Stimulated activated CD4-positive, alpha-beta T cell treated with anti-CD3 and anti-CD28 coated beads, Interleukin-4, amount 100 ng/mL, for 48 hours (primary cell): ENCODE data around the gene AHRR.
"Not testable (repeated sequence)": the region's sequence is repeated elsewhere in the genome, so short reads cannot be mapped to it uniquely, and the experiment has no call there.

Experiments used
- DNase-seq, 2 donors: peaks; one replicate each; pipeline ENCODE4 v3.0.0-alpha.2; 2020; ENCODE audit warnings: low read depth in 2 of 2

The AHRR gene

DNA sequence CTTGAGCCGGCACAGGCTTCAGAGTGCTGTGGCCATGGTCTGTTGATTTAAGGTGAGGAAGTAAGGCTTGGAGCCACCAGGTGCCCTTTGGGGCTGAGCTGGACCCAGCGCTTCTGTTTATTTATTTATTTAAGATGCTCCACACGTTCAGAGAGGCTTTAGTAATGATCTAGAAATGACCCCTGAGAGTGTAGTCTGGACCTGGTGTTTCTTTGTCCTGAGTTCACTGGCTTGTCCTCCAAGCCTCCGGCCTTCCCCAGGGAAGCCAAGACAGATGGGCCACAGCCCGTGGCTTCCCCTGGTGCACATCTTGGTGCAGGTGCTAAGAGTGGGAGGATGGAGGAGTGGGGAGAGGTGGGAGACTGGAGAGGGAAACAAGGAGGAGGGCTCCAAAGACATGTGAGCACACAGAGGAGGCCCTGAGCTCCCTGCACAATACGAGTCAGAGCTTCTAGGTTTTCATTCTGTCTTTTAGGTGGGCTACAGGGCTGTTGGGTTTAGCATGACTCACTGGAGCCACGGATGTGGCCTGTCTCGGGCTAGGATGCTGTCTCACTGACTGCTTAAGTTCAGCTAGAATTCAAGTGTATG, 56.9 kb downstream of the AHRR start:
- no peak for DNase-seq

GRCh38 chr5:378976-379742, 57.6 kb downstream of the AHRR start:
- DNase-seq: no peak

DNA sequence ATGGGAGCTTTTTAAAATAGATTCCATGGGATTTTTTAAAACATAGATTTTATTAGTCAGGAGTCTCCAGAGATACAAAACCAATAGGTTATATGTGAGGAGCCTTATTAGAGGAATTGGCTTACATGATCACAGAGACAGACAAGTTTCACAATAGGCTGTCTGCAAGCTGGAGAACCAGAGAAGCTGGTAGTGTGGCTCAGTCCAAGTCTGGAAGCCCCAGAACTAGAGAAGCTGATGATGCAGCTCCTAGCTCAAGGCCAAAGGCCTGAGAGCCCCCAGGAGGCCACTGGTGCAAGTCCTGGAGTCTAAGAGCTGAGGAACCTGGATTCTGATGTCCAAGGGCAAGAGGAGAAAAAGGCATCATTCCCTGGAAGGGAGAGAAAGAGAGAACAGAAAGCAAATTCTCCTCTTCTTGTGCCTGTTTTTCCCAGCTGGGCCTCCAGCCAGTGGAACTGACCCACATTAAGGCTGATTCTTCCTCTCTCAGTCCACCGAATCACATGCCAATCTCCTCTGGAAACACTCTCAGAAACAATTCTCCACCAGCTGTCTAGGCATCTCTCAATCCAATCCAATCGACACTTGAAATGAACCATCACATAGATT, 59.3 kb downstream of the AHRR start:
- no peak for DNase-seq

- no peak for DNase-seq
Observed at GRCh38 chr5:383066-383465, 61.6 kb downstream of the AHRR start.

- DNase-seq: no peak
Observed at GRCh38 chr5:383621-384020, 62.1 kb downstream of the AHRR start.

DNA sequence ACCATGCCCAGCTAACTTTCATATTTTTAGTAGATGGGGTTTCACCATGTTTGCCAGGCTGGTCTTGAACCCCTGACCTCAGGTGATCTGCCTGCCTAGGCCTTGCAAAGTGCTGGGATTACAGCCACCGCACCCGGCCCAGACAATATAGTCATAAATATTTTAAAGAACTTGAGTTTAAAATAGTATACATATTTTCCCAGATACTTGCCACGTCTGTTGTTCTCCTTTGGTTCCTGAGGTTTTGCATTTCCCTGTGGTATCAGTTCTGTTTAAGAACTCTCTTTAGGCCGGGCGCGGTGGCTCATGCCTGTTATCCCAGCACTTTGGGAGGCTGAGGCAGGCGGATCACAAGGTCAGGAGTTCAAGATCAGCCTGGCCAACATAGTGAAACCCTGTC, 63.1 kb downstream of the AHRR start:
- not testable (repeated sequence) for DNase-seq

DNA sequence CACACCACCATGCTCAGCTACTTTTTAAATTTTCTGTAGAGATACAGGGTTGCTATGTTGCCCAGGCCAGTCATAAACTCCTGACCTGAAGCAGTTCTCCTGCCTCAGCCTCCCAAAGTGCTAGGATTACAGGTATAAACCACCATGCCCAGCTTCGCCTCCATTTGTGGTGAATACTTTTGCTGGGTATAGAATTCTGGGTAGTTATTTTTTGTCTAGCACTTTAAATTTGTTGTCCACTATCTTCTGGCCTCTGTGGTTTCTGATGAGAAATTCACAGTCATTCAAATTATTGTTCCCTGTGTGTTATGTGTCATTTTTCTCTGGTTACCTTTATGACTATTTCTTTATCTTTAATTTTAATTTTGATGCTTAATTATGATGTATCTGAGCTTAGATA, 63.8 kb downstream of the AHRR start:
- no peak for DNase-seq

DNA sequence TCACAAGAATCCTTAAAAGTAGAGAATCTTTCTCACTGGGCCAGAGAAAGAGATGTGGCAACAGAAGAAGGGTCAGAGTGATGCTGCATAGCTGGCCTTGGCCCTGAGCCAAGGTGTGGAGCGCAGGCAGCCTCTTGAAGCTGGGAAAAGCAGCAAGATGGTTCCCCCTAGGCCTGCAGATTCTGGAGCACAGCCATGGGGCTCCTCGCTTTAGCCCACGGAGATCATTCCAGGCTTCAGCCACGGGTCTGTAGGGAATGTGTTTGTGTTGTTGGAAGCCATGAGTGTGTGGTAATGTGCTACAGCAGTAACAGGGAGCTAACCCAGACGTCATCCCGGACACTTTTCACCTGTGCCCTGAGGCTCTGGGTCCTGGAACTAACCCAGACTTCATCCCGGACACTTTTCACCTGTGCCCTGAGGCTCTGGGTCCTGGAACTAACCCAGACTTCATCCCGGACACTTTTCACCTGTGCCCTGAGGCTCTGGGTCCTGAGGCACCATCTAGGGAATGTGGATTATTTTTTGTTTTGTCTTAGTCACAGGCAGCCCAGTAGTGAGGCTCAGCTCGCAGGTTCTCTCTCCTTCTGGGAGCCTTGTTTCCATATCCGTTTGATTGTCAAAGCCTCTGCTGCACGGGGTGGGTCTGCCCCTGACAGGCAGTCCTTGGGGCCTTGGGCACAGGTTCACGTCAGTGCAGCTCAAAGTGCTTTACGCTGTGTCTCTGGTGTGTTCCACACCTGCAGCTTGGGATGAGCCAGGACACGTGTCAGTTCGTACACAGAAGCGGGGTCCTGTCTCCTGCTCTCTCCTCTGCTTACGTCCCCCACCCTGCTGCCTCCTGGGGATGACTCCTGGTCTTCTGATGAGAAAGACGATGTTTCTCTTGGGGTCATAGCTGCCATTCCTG, 65.2 kb downstream of the AHRR start:
- no peak for DNase-seq

- no peak for DNase-seq
Observed at GRCh38 chr5:387491-388265, 66.2 kb downstream of the AHRR start.

GRCh38 chr5:388266-389196, 67.0 kb downstream of the AHRR start:
- DNase-seq: no peak

GRCh38 chr5:389197-389821, 67.8 kb downstream of the AHRR start:
- DNase-seq: no peak

GRCh38 chr5:389891-390622, 68.5 kb downstream of the AHRR start:
- DNase-seq: no peak

DNA sequence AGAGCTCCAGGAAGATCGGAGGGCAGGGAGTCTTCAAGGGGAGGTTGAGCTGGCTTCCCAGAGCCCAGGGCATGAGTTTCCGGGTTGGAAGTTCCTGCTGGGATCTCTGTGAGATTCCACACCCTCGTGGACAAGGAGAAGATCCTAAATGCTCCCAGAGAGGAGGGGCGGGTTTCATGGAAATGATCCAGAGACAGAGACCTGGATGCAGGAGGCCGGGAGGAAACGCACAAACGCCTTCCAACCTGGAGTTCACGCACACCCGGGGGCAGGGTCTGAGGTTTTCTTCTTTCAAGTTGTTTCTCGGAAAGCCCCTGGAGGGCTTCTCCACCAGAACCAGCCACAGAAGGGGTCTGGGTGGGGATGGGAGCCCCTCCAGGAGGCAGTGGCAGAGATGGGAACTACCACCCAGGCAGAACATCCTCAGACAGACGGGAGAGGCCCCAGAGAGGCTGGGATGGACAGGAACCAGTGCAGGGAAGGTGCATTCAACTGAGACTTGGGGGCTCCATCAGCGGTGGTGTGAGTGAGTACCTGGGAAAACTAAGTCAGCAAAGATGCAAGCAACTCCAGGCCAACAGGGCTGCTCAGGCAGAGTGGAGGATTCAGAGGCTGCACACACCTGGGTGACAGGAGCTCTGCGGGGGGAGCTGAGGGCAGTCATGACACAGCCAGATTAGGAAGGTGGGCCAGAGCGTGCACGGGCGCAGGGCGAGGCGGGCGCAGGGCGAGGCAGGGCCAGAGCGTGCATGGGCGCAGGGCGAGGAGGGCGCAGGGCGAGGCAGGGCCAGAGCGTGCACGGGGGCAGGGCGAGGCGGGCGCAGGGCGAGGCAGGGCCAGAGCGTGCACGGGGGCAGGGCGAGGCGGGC, 69.3 kb downstream of the AHRR start:
- DNase-seq: no peak

DNA sequence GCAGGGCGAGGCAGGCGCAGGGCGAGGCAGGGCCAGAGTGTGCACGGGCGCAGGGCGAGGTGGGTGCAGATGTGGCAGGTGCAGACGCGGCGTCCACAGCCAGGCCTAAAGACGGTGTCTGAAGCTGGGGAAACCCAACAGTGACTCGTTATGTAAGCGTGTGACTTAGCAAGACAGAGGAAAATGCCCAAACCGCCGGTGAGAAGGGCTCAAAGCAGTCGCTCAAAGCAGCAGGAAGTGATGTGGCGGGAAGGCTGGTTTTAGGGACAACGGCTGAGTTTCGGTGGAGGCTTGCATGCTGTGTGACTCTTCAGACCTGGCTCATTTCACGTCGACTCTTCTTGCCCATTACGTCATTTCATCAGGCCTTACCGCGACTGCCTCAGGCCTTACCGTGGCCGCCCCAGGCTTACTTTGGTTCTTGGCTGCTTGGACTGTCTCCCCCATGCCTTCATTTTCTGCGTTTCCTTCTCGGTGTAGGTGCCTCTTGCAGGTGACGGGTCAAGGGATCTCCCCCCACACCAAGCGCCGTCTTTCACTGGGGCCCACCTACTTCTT, 71.0 kb downstream of the AHRR start:
- DNase-seq: peak; percentile 68 to 85

GRCh38 chr5:393846-394275, 72.3 kb downstream of the AHRR start:
- no peak for DNase-seq

DNA sequence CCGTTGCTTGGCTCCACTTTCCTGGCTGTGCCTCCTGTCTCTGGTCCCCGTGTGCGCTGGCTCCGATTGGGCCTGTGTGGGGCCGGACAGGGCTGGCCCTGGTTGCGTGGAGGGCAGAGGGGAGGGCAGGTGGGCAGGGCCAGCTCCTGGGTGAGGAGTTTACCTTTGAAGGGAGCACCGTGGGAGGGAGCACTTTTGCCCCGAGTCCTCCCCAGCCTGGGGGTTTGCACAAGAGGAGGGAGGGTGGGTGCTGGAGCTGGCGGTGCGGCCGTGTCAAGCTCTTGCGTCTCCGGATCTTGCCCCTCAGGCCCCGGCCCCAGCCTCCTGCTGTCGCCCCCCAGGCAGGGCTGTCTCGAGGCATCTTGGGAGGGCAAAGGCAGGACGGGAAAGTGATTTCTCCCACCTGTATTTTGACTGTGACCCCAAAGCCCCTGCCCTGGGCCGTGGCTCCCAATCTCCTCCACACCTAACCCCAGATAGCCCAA, 73.2 kb downstream of the AHRR start:
- no peak for DNase-seq

GRCh38 chr5:395156-395920, 73.8 kb downstream of the AHRR start:
- DNase-seq: no peak
